SU-DHL-6 (cell line): ENCODE measurements around the gene ERG.

Experiments used
- H2AFZ ChIP-seq: fragments of 200-600 bp; sonication (generic); 2 replicates; pipeline ENCODE4 v1.6.1; 2014; ENCODE audit warnings: low read depth, mild to moderate bottlenecking, moderate library complexity, mixed read lengths, antibody characterized with exemption, low read length; ENCODE audit not compliant: severe bottlenecking
- H3F3A ChIP-seq: fragments of 200-600 bp; shearing (Covaris generic); 2 replicates; pipeline ENCODE4 v1.6.0; 2016; ENCODE audit warnings: antibody characterized with exemption, mild to moderate bottlenecking; ENCODE audit not compliant: insufficient read depth
- H3K27ac ChIP-seq: fragments of 200-600 bp; sonication (generic); 2 replicates; pipeline ENCODE4 v1.5.1; 2016; ENCODE audit warnings: low read depth, mild to moderate bottlenecking, low read length, moderate library complexity, mixed read lengths
- H3K27me3 ChIP-seq: fragments of 200-600 bp; sonication (generic), shearing (Covaris generic); 2 replicates; pipeline ENCODE4 v1.6.0; 2014; ENCODE audit warnings: mild to moderate bottlenecking, low read length
- H3K36me3 ChIP-seq: fragments of 200-600 bp; sonication (generic); 2 replicates; pipeline ENCODE4 v1.6.1; 2014; ENCODE audit warnings: mild to moderate bottlenecking, low read length, mixed read lengths
- H3K4me2 ChIP-seq: fragments of 300-600, 200-600 bp; shearing (Covaris generic), sonication (generic); 2 replicates; pipeline ENCODE4 v1.6.0; 2014; ENCODE audit warnings: low read length, low read depth, mild to moderate bottlenecking; ENCODE audit not compliant: poor library complexity, severe bottlenecking
- H3K4me3 ChIP-seq: fragments of 200-600 bp; sonication (generic); 2 replicates; pipeline ENCODE4 v1.5.1; 2014; ENCODE audit warnings: antibody characterized with exemption, low read length, mild to moderate bottlenecking, mixed read lengths; ENCODE audit not compliant: insufficient read depth, poor library complexity, severe bottlenecking
- H3K79me2 ChIP-seq: fragments of 200-600 bp; sonication (generic); 2 replicates; pipeline ENCODE4 v1.6.1; 2014; ENCODE audit warnings: mild to moderate bottlenecking, low read length, moderate library complexity; ENCODE audit not compliant: insufficient read depth
- H3K9ac ChIP-seq: fragments of 200-600 bp; sonication (generic); 2 replicates; pipeline ENCODE4 v1.7.0; 2014; ENCODE audit warnings: mild to moderate bottlenecking, low read length
- H3K9me2 ChIP-seq: fragments of 200-600 bp; sonication (generic); replicated peaks from 2 replicates; pipeline ENCODE4 v1.6.1; 2014; ENCODE audit warnings: low read length; ENCODE audit not compliant: insufficient read depth
- H3K9me3 ChIP-seq: fragments of 200-600 bp; sonication (generic); 2 replicates; pipeline ENCODE4 v1.6.1; 2014; ENCODE audit warnings: low read length, mixed read lengths; ENCODE audit not compliant: insufficient read depth
- H4K20me1 ChIP-seq: fragments of 200-600 bp; sonication (generic); 2 replicates; pipeline ENCODE4 v1.6.1; 2014; ENCODE audit warnings: low read depth, mild to moderate bottlenecking, antibody characterized with exemption, low read length, moderate library complexity, mixed read lengths
- CTCF ChIP-seq: fragments of 200-600 bp; sonication (generic); IDR thresholded peaks from one replicate; pipeline ENCODE4 v1.5.1; 2017; ENCODE audit warnings: antibody characterized with exemption, mild to moderate bottlenecking, low read length, moderate library complexity; ENCODE audit not compliant: insufficient read depth, poor library complexity, severe bottlenecking
- EZH2phosphoT487 ChIP-seq: fragments of 200-600 bp; sonication (generic), shearing (Covaris generic); conservative IDR thresholded peaks from 2 replicates; pipeline ENCODE4 v1.6.1; 2018; ENCODE audit warnings: mild to moderate bottlenecking, antibody characterized with exemption, low read length, moderate library complexity, mixed read lengths

Gene ERG

GRCh38 chr21:38349111-38349746 is 149.0 kb downstream of the ERG start:
- Histone ChIP-seq H3K9me3 (no peaks in the 10 kb centered on the region), H3K9ac (no peak overlapping the region), H3K36me3 (no peaks in the 10 kb centered on the region), H3K79me2 (no peaks in the 10 kb centered on the region), H3K27me3 (no peaks in the 10 kb centered on the region), H3K9me2 (no peaks in the 10 kb centered on the region), H3F3A (no peaks in the 10 kb centered on the region), H3K4me2 (no peak overlapping the region), H3K4me3 (no peak overlapping the region), H3K27ac (no peak overlapping the region), H2AFZ (no peak overlapping the region), H4K20me1 (no peaks in the 10 kb centered on the region)
- TF ChIP-seq CTCF (no peak), EZH2phosphoT487 (no peak)

- no peaks in the 10 kb centered on the region for H3K27me3 ChIP-seq
- no peak overlapping the region for H2AFZ ChIP-seq
- no peak overlapping the region for H3K9ac ChIP-seq
- no peaks in the 10 kb centered on the region for H3K9me3 ChIP-seq
- H3K27ac ChIP-seq = no peak overlapping the region
- no peaks in the 10 kb centered on the region for H3K36me3 ChIP-seq
- no peaks in the 10 kb centered on the region for H3K9me2 ChIP-seq
- no peak overlapping the region for H3K4me3 ChIP-seq
- H3K79me2 ChIP-seq = no peaks in the 10 kb centered on the region
- no peak overlapping the region for H3K4me2 ChIP-seq
- H3F3A ChIP-seq = no peaks in the 10 kb centered on the region
- H4K20me1 ChIP-seq = no peaks in the 10 kb centered on the region
- TF ChIP-seq EZH2phosphoT487 (no peak), CTCF (no peak)
These were observed 152.0 kb downstream of the ERG start for GRCh38 chr21:38346286-38346685.

GRCh38 chr21:38343691-38344090 is 154.6 kb downstream of the ERG start:
- H3K36me3 ChIP-seq = no peaks in the 10 kb centered on the region
- no peaks in the 10 kb centered on the region for H3K79me2 ChIP-seq
- H3F3A ChIP-seq = no peaks in the 10 kb centered on the region
- no peak overlapping the region for H3K4me2 ChIP-seq
- H4K20me1 ChIP-seq = no peaks in the 10 kb centered on the region
- no peaks in the 10 kb centered on the region for H3K9me3 ChIP-seq
- H3K9me2 ChIP-seq = no peaks in the 10 kb centered on the region
- TF ChIP-seq CTCF (no peak), EZH2phosphoT487 (no peak)
- H2AFZ ChIP-seq = no peak overlapping the region
- no peaks in the 10 kb centered on the region for H3K27me3 ChIP-seq
- no peak overlapping the region for H3K4me3 ChIP-seq
- no peak overlapping the region for H3K9ac ChIP-seq
- no peak overlapping the region for H3K27ac ChIP-seq
